Neural progenitor cell (in vitro differentiated cells): Measurements from ENCODE around the gene LSM10. TPM values are rescaled to one million over a fixed set of nuclear protein-coding genes. Genes with fewer than 3 reads are reported as not detected.

Experiments
- DNase-seq: peaks from one replicate; pipeline ENCODE4 v3.0.0-alpha.2; 2016; ENCODE audit warnings: low spot score
- H2AFZ ChIP-seq: fragments of 200-600 bp; sonication (generic); replicated peaks from 2 replicates; pipeline ENCODE4 v1.6.1; 2016; ENCODE audit warnings: antibody characterized with exemption
- H3F3A ChIP-seq: fragments of 200-600 bp; sonication (generic); 2 replicates; pipeline ENCODE4 v1.6.1; 2016; ENCODE audit warnings: antibody characterized with exemption, low read depth
- H3K27ac ChIP-seq: fragments of 200-600 bp; sonication (generic); 2 replicates; pipeline ENCODE4 v1.5.1; 2016; ENCODE audit warnings: mild to moderate bottlenecking
- H3K27me3 ChIP-seq: fragments of 200-600 bp; sonication (generic); 2 replicates; pipeline ENCODE4 v1.6.1; 2016; ENCODE audit warnings: mild to moderate bottlenecking, moderate library complexity
- H3K36me3 ChIP-seq: fragments of 200-600 bp; sonication (generic); 2 replicates; pipeline ENCODE4 v1.5.1; 2016
- H3K4me1 ChIP-seq: fragments of 200-600 bp; sonication (generic); 2 replicates; pipeline ENCODE4 v1.6.1; 2016; ENCODE audit warnings: mixed run types
- H3K4me2 ChIP-seq: fragments of 200-600 bp; sonication (generic); 2 replicates; pipeline ENCODE4 v1.6.1; 2016
- H3K4me3 ChIP-seq: fragments of 200-600 bp; sonication (generic); 2 replicates; pipeline ENCODE4 v1.5.1; 2016
- H3K79me2 ChIP-seq: fragments of 200-600 bp; sonication (generic); 2 replicates; pipeline ENCODE4 v1.6.1; 2016; ENCODE audit warnings: low read depth
- H3K9ac ChIP-seq: fragments of 200-600 bp; sonication (generic); 2 replicates; pipeline ENCODE4 v1.6.1; 2016
- H3K9me3 ChIP-seq: fragments of 200-600 bp; sonication (generic); 2 replicates; pipeline ENCODE4 v1.5.1; 2016; ENCODE audit warnings: low read depth
- H4K20me1 ChIP-seq: fragments of 200-600 bp; sonication (generic); 2 replicates; pipeline ENCODE4 v1.6.1; 2016; ENCODE audit warnings: low read depth
- H3K27ac Mint-ChIP-seq: 3 replicates; pipeline ENCODE4 v1.8.0; 2021; ENCODE audit warnings: mixed read lengths
- H3K27me3 Mint-ChIP-seq: 2 replicates; pipeline ENCODE4 v1.8.0; 2022; ENCODE audit warnings: low read depth, mild to moderate bottlenecking, inconsistent platforms, moderate library complexity, mixed read lengths; ENCODE audit not compliant: insufficient read depth
- H3K36me3 Mint-ChIP-seq: 3 replicates; pipeline ENCODE4 v1.8.0; 2021; ENCODE audit warnings: mixed read lengths
- H3K4me1 Mint-ChIP-seq: 3 replicates; pipeline ENCODE4 v1.8.0; 2021; ENCODE audit warnings: mixed read lengths
- H3K4me3 Mint-ChIP-seq: 3 replicates; pipeline ENCODE4 v1.8.0; 2021; ENCODE audit warnings: mild to moderate bottlenecking, moderate library complexity, mixed read lengths
- H3K9me3 Mint-ChIP-seq: 3 replicates; pipeline ENCODE4 v1.8.0; 2020; ENCODE audit warnings: mixed read lengths
- EZH2 ChIP-seq: fragments of 200-600 bp; sonication (generic); IDR thresholded peaks from 2 replicates; pipeline ENCODE4 v1.6.1; 2017; ENCODE audit warnings: antibody characterized with exemption, mild to moderate bottlenecking, moderate library complexity
- EZH2phosphoT487 ChIP-seq: fragments of 200-600 bp; sonication (generic); IDR thresholded peaks from 2 replicates; pipeline ENCODE4 v1.6.1; 2017; ENCODE audit warnings: antibody characterized with exemption
- total RNA-seq: library from RNA; depleted of rRNA; stranded (reverse); fragments of >200 nt; gene quantifications from 2 replicates; pipeline ENCODE4 v1.2.3, GENCODE V29; 2015; ENCODE audit warnings: low replicate concordance
- TF ChIP-seq, protein P1 (sequence below): fragments of 200-600 bp; sonication (generic); IDR thresholded peaks from 2 replicates; pipeline ENCODE4 v1.5.1; 2017; ENCODE audit warnings: antibody characterized with exemption, mild to moderate bottlenecking

The LSM10 gene
- total RNA-seq, 1 donor from 2014 or later: 8.6 TPM

DNA sequence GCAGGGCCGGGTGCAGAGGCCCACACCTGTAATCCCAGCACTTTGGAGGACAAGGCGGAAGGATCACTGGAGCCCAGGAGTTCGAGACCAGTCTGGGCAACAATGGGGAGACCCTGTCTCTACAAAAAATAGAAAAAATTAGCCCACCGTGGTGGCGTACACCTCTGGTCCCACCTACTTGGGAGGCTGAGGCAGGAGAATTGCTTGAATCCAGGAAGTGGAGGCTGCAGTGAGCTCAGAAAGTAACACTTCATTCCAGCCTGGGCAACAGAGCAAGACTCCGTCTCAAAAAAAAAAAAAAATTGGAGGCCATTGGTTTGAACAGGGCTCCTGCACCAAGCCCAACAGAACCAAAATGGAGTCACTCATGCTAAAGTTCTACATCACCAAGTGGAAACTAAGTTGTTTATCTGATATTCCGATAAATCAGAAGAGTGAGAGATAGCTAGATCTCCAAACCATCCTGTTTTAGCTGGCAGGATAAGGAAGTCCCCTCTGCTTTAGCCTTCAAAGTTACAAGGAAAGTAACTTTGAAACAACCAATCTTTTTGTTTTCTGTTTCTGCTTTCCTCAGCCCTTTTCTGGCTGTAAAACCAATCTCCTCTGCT lies 766 bp upstream of the LSM10 start:
- Histone ChIP-seq H3K79me2 (peaks cover 13% of the 10 kb centered on the region), H4K20me1 (no peaks in the 10 kb centered on the region), H3K36me3 (no peaks in the 10 kb centered on the region), H3F3A (peaks cover 50% of the 10 kb centered on the region), H3K27me3 (no peaks in the 10 kb centered on the region), H2AFZ (no peak overlapping the region), H3K4me2 (peak overlapping the region; percentile 91), H3K4me1 (peaks cover 16% of the 10 kb centered on the region), H3K27ac (no peak overlapping the region), H3K4me3 (peak overlapping the region; percentile 80), H3K9ac (no peak overlapping the region), H3K9me3 (no peaks in the 10 kb centered on the region)
- H3K9me3 Mint-ChIP-seq: no peaks in the 10 kb centered on the region
- H3K27me3 Mint-ChIP-seq: peaks cover 2% of the 10 kb centered on the region
- no peak overlapping the region for H3K27ac Mint-ChIP-seq
- TF ChIP-seq, protein P1, sequence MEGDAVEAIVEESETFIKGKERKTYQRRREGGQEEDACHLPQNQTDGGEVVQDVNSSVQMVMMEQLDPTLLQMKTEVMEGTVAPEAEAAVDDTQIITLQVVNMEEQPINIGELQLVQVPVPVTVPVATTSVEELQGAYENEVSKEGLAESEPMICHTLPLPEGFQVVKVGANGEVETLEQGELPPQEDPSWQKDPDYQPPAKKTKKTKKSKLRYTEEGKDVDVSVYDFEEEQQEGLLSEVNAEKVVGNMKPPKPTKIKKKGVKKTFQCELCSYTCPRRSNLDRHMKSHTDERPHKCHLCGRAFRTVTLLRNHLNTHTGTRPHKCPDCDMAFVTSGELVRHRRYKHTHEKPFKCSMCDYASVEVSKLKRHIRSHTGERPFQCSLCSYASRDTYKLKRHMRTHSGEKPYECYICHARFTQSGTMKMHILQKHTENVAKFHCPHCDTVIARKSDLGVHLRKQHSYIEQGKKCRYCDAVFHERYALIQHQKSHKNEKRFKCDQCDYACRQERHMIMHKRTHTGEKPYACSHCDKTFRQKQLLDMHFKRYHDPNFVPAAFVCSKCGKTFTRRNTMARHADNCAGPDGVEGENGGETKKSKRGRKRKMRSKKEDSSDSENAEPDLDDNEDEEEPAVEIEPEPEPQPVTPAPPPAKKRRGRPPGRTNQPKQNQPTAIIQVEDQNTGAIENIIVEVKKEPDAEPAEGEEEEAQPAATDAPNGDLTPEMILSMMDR: no peak
- TF ChIP-seq EZH2phosphoT487 (no peak), EZH2 (no peak)
- H3K4me1 Mint-ChIP-seq: peaks cover 31% of the 10 kb centered on the region
- H3K4me3 Mint-ChIP-seq: peak overlapping the region; percentile 96
- H3K36me3 Mint-ChIP-seq: no peaks in the 10 kb centered on the region
- DNase-seq: no peak

DNA sequence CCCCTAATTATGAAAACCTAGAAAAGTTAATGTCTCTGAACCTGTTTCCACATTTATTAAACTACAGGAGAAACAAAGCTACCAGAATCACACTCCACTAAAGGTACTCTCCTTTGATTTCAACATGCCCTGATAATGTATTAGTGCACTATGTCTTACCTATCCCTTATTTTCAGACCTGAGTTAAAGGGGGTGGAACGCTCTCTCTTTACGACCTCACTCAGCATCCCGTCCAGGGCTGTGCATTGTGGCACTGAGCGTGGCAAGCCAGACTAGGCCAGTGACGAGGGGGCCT lies 678 bp downstream of the LSM10 start:
- Histone ChIP-seq H3K79me2 (peaks cover 13% of the 10 kb centered on the region), H3F3A (peaks cover 41% of the 10 kb centered on the region), H3K27me3 (no peaks in the 10 kb centered on the region), H3K9me3 (no peaks in the 10 kb centered on the region), H3K4me3 (peak overlapping the region; percentile 80), H3K4me2 (peak overlapping the region; percentile 91), H3K4me1 (peaks cover 16% of the 10 kb centered on the region), H3K9ac (peak overlapping the region; percentile 91), H4K20me1 (no peaks in the 10 kb centered on the region), H3K27ac (peak overlapping the region; percentile 88), H2AFZ (peak overlapping the region; percentile 83), H3K36me3 (no peaks in the 10 kb centered on the region)
- Mint-ChIP-seq H3K27me3 (peaks cover 4% of the 10 kb centered on the region), H3K36me3 (peaks cover 9% of the 10 kb centered on the region), H3K4me3 (peak overlapping the region; percentile 96), H3K27ac (no peak overlapping the region), H3K4me1 (peaks cover 26% of the 10 kb centered on the region), H3K9me3 (no peaks in the 10 kb centered on the region)
- TF ChIP-seq EZH2 (no peak), EZH2phosphoT487 (no peak)
- TF ChIP-seq, protein P1: no peak
- DNase-seq: no peak

DNA sequence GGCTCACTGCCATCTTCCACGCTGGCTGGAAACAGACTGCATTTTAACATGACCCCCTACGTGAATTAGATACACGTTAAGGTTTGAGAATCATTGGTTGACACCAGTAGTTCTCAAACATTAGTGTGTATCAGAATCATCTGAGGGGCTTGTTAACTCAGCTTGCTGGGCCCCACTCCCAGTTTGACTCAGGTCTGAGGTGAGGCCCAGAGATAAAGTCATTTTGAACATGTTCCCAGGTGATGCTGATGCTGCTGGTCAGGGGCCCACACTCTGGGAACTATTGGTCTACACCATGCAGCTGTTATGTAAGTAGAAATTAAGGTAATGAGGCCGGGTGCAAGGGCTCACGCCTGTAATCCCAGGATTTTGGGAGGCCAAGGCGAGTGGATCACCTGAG lies 1.3 kb downstream of the LSM10 start:
- Histone ChIP-seq H3K4me1 (peaks cover 11% of the 10 kb centered on the region), H3K9me3 (no peaks in the 10 kb centered on the region), H2AFZ (no peak overlapping the region), H3K27me3 (no peaks in the 10 kb centered on the region), H3F3A (peaks cover 34% of the 10 kb centered on the region), H3K9ac (no peak overlapping the region), H3K36me3 (no peaks in the 10 kb centered on the region), H3K4me2 (peak overlapping the region; percentile 91), H3K27ac (no peak overlapping the region), H3K4me3 (no peak overlapping the region), H3K79me2 (peaks cover 13% of the 10 kb centered on the region), H4K20me1 (no peaks in the 10 kb centered on the region)
- peaks cover 24% of the 10 kb centered on the region for H3K4me1 Mint-ChIP-seq
- no peak for DNase-seq
- peak overlapping the region; percentile 96 for H3K4me3 Mint-ChIP-seq
- H3K9me3 Mint-ChIP-seq: no peaks in the 10 kb centered on the region
- peaks cover 4% of the 10 kb centered on the region for H3K27me3 Mint-ChIP-seq
- no peak overlapping the region for H3K27ac Mint-ChIP-seq
- TF ChIP-seq, protein P1: no peak
- no peak for TF ChIP-seq EZH2
- TF ChIP-seq EZH2phosphoT487: no peak
- peaks cover 10% of the 10 kb centered on the region for H3K36me3 Mint-ChIP-seq
